Activated CD4-positive, alpha-beta memory T cell treated with anti-CD3 and anti-CD28 coated beads, Interleukin-2, amount 10 ng/mL, durations not matched to agents 7 days and 5 days (primary cell): ENCODE results near the gene NEK4. TPM values are rescaled to one million over a fixed set of nuclear protein-coding genes. Genes with fewer than 3 reads are reported as not detected.
"Not testable (repeated sequence)": the region's sequence is repeated elsewhere in the genome, so short reads cannot be mapped to it uniquely, and the experiment has no call there.

Source experiments
- CTCF ChIA-PET: fragments of 350-600 bp; sonication (Branson Sonifier 250); formaldehyde crosslinking; loops from one replicate; lab custom pipeline; 2021; ENCODE audit warnings: antibody characterized with exemption, inconsistent platforms; lab: Charles Lee
- POLR2A ChIA-PET: fragments of 350-600 bp; sonication (Branson Sonifier 250); formaldehyde crosslinking; loops from one replicate; lab custom pipeline; 2021; ENCODE audit warnings: antibody characterized with exemption; lab: Charles Lee
- DNase-seq: peaks from one replicate; pipeline ENCODE4 v3.0.0-alpha.2; 2020
- H3K27ac Mint-ChIP-seq: one replicate; pipeline ENCODE4 v1.8.0; 2021; ENCODE audit warnings: mild to moderate bottlenecking, mixed read lengths
- H3K27me3 Mint-ChIP-seq: one replicate; pipeline ENCODE4 v1.8.0; 2021; ENCODE audit warnings: mixed read lengths
- H3K36me3 Mint-ChIP-seq: one replicate; pipeline ENCODE4 v1.8.0; 2021; ENCODE audit warnings: low read depth, mixed read lengths
- H3K4me1 Mint-ChIP-seq: one replicate; pipeline ENCODE4 v1.8.0; 2021; ENCODE audit warnings: mixed read lengths
- H3K4me3 Mint-ChIP-seq: one replicate; pipeline ENCODE4 v1.8.0; 2021; ENCODE audit warnings: mild to moderate bottlenecking, mixed read lengths
- H3K9me3 Mint-ChIP-seq: one replicate; pipeline ENCODE4 v1.8.0; 2021; ENCODE audit warnings: mixed read lengths
- total RNA-seq, 2 experiments: library from RNA; stranded (reverse); gene quantifications; one replicate each; pipeline ENCODE4 v1.2.3, GENCODE V29; 2021

The NEK4 gene
- total RNA-seq, 2 experiments from 2014 or later = 17.8 to 19.1 TPM

GRCh38 chr3:52731590-52731989 lies 39.1 kb downstream of the NEK4 start:
- ChIA-PET POLR2A (interaction anchor here (1.3 kb wide), 1 partner anchor 11 kb away, joined by 4 read pairs; no protein-coding TSS in a partner anchor), CTCF (interaction anchor here (0.6 kb wide), 1 partner anchor 69 kb away, joined by 4 read pairs; no protein-coding TSS in a partner anchor)
- Mint-ChIP-seq H3K27ac (no peak overlapping the region), H3K4me3 (no peak overlapping the region), H3K4me1 (peaks cover 7% of the 10 kb centered on the region), H3K36me3 (peaks cover 70% of the 10 kb centered on the region), H3K9me3 (peaks cover 48% of the 10 kb centered on the region), H3K27me3 (no peaks in the 10 kb centered on the region)
- DNase-seq = no peak

GRCh38 chr3:52730681-52731080 lies 40.1 kb downstream of the NEK4 start:
- H3K9me3 Mint-ChIP-seq = peaks cover 48% of the 10 kb centered on the region
- peaks cover 65% of the 10 kb centered on the region for H3K36me3 Mint-ChIP-seq
- H3K27ac Mint-ChIP-seq = peak overlapping the region; percentile 19
- H3K4me3 Mint-ChIP-seq = no peak overlapping the region
- no peaks in the 10 kb centered on the region for H3K27me3 Mint-ChIP-seq
- ChIA-PET POLR2A (interaction anchor here (1.3 kb wide), 1 partner anchor 10 kb away, joined by 4 read pairs; no protein-coding TSS in a partner anchor), CTCF (no interaction called here)
- peaks cover 7% of the 10 kb centered on the region for H3K4me1 Mint-ChIP-seq
- DNase-seq = no peak

DNA sequence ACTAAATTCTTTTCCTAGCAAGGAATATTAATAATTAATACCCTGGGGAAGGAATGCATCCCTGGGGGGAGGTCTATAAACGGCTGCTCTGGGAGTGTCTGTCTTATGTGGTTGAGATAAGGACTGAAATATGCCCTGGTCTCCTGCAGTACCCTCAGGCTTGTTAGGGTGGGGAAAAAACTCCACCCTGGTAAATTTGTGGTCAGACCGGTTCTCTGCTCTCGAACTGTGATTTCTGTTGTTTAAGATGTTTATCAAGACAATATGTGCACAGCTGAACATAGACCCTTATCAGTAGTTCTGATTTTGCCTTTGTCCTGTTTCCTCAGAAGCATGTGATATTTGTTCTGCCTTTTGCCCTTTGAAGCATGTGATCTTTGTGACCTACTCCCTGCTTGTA lies 42.0 kb downstream of the NEK4 start:
- Mint-ChIP-seq H3K36me3 (peaks cover 49% of the 10 kb centered on the region), H3K9me3 (peaks cover 42% of the 10 kb centered on the region)
- DNase-seq, H3K4me1 Mint-ChIP-seq, H3K4me3 Mint-ChIP-seq, H3K27me3 Mint-ChIP-seq, CTCF ChIA-PET, H3K27ac Mint-ChIP-seq: not testable (repeated sequence)
- POLR2A ChIA-PET = interaction anchor here (1.2 to 1.4 kb wide), 2 partner anchors 10 to 15 kb away, joined by 3 read pairs; no protein-coding TSS in a partner anchor

GRCh38 chr3:52724511-52724910 lies 46.2 kb downstream of the NEK4 start:
- DNase-seq = no peak
- Mint-ChIP-seq H3K36me3 (peaks cover 15% of the 10 kb centered on the region), H3K27ac (no peak overlapping the region), H3K27me3 (no peaks in the 10 kb centered on the region), H3K4me1 (peaks cover 23% of the 10 kb centered on the region), H3K4me3 (no peak overlapping the region), H3K9me3 (peaks cover 10% of the 10 kb centered on the region)
- POLR2A ChIA-PET = no interaction called here
- CTCF ChIA-PET = no interaction called here

DNA sequence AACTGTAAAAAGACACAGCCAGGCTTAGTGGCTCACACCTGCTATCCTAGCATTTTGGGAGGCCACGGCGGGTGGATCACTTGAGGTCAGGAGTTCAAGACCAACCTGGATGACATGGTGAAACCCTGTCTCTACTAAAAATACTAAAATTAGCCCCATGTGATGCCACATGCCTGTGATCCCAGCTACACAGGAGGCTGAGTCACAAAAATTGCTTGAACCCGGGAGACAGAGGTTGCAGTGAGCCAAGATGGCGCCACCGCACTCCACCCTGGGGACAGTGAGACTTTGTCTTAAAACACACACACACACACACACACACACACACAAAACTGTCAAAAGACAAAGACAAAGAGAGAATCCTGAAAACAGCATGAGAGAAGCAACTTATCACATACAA lies 46.8 kb downstream of the NEK4 start:
- POLR2A ChIA-PET = no interaction called here
- CTCF ChIA-PET = no interaction called here
- DNase-seq = no peak
- peaks cover 15% of the 10 kb centered on the region for H3K36me3 Mint-ChIP-seq
- no peaks in the 10 kb centered on the region for H3K27me3 Mint-ChIP-seq
- no peak overlapping the region for H3K27ac Mint-ChIP-seq
- H3K9me3 Mint-ChIP-seq = peaks cover 8% of the 10 kb centered on the region
- no peak overlapping the region for H3K4me3 Mint-ChIP-seq
- H3K4me1 Mint-ChIP-seq = peaks cover 23% of the 10 kb centered on the region

- H3K27me3 Mint-ChIP-seq = no peaks in the 10 kb centered on the region
- no peak overlapping the region for H3K27ac Mint-ChIP-seq
- ChIA-PET CTCF (no interaction called here), POLR2A (no interaction called here)
- DNase-seq = no peak
- H3K9me3 Mint-ChIP-seq = peaks cover 2% of the 10 kb centered on the region
- peaks cover 23% of the 10 kb centered on the region for H3K4me1 Mint-ChIP-seq
- H3K36me3 Mint-ChIP-seq = peaks cover 10% of the 10 kb centered on the region
- H3K4me3 Mint-ChIP-seq = no peak overlapping the region
Measured at GRCh38 chr3:52722491-52722890, 48.2 kb downstream of the NEK4 start.

DNA sequence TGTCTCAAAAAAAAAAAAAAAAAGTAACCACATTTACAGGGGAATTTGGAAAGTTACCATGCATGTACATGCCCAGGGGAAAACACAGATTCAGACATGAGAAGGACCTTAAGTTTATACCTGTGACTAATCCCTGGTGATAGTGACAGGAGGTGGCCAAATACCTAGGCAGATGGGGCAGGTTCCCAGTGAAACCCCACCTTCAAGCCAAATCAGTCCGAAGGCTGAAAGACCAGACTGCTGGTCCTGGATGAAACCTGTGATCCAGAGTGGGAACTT lies 49.1 kb downstream of the NEK4 start:
- H3K27me3 Mint-ChIP-seq = no peaks in the 10 kb centered on the region
- peaks cover 2% of the 10 kb centered on the region for H3K9me3 Mint-ChIP-seq
- DNase-seq = no peak
- peaks cover 9% of the 10 kb centered on the region for H3K36me3 Mint-ChIP-seq
- no peak overlapping the region for H3K27ac Mint-ChIP-seq
- H3K4me3 Mint-ChIP-seq = no peak overlapping the region
- ChIA-PET POLR2A (interaction anchor here (1.4 to 2.3 kb wide), 3 partner anchors 9 to 15 kb away, joined by 3 to 15 read pairs (median 4); partner anchors contain the start of genes GLT8D1 and SPCS1), CTCF (interaction anchor here (0.6 kb wide), 1 partner anchor 8 kb away, joined by 3 read pairs; no protein-coding TSS in a partner anchor)
- peaks cover 23% of the 10 kb centered on the region for H3K4me1 Mint-ChIP-seq

- Mint-ChIP-seq H3K9me3 (peaks cover 2% of the 10 kb centered on the region), H3K36me3 (peaks cover 12% of the 10 kb centered on the region), H3K4me3 (no peak overlapping the region), H3K4me1 (peaks cover 23% of the 10 kb centered on the region), H3K27me3 (no peaks in the 10 kb centered on the region), H3K27ac (peak overlapping the region; percentile 77)
- ChIA-PET POLR2A (interaction anchor here (1.1 to 2.3 kb wide), 4 partner anchors 9 to 14 kb away, joined by 3 to 15 read pairs (median 4); partner anchors contain the start of genes GLT8D1 and SPCS1), CTCF (interaction anchor here (1.9 kb wide), 1 partner anchor 20 kb away, joined by 5 read pairs; no protein-coding TSS in a partner anchor)
- peak; percentile 27 for DNase-seq
Measured at GRCh38 chr3:52721002-52721729, 49.6 kb downstream of the NEK4 start.

GRCh38 chr3:52719618-52720017 lies 51.1 kb downstream of the NEK4 start:
- Mint-ChIP-seq H3K27ac (no peak overlapping the region), H3K4me1 (peaks cover 23% of the 10 kb centered on the region), H3K36me3 (peaks cover 12% of the 10 kb centered on the region), H3K9me3 (peaks cover 2% of the 10 kb centered on the region), H3K4me3 (no peak overlapping the region), H3K27me3 (no peaks in the 10 kb centered on the region)
- DNase-seq = no peak
- ChIA-PET CTCF (interaction anchor here (0.6 to 1.9 kb wide), 2 partner anchors 21 to 33 kb away, joined by 4 to 5 read pairs; no protein-coding TSS in a partner anchor), POLR2A (interaction anchor here (1.1 to 2.3 kb wide), 3 partner anchors 8 to 410 kb away, joined by 3 to 15 read pairs (median 3); partner anchors contain the start of genes GLT8D1, RFT1 and SPCS1)

- DNase-seq = no peak
- peaks cover 25% of the 10 kb centered on the region for H3K36me3 Mint-ChIP-seq
- peaks cover 2% of the 10 kb centered on the region for H3K9me3 Mint-ChIP-seq
- CTCF ChIA-PET = no interaction called here
- H3K27ac Mint-ChIP-seq = no peak overlapping the region
- H3K27me3 Mint-ChIP-seq = no peaks in the 10 kb centered on the region
- no peak overlapping the region for H3K4me3 Mint-ChIP-seq
- POLR2A ChIA-PET = interaction anchor here (2.0 kb wide), 1 partner anchor 10 kb away, joined by 10 read pairs; the partner anchor contains the start of genes GLT8D1 and SPCS1
- H3K4me1 Mint-ChIP-seq = peaks cover 10% of the 10 kb centered on the region
Measured at GRCh38 chr3:52715714-52716305, 54.9 kb downstream of the NEK4 start.

GRCh38 chr3:52714335-52715302 lies 56.1 kb downstream of the NEK4 start:
- Mint-ChIP-seq H3K27me3 (no peaks in the 10 kb centered on the region), H3K9me3 (peaks cover under 1% of the 10 kb centered on the region), H3K4me3 (no peak overlapping the region), H3K27ac (no peak overlapping the region), H3K36me3 (peaks cover 25% of the 10 kb centered on the region), H3K4me1 (peaks cover 2% of the 10 kb centered on the region)
- ChIA-PET POLR2A (interaction anchor here (2.0 kb wide), 1 partner anchor 9 kb away, joined by 10 read pairs; the partner anchor contains the start of genes GLT8D1 and SPCS1), CTCF (interaction anchor here (0.7 kb wide), 1 partner anchor 7 kb away, joined by 3 read pairs; no protein-coding TSS in a partner anchor)
- DNase-seq = no peak
